H1 (cell line): Measurements from ENCODE around the gene MAP1LC3A.

Experiments used
- CEBPB ChIP-seq: IDR thresholded peaks from 2 replicates; pipeline ENCODE4 v1.6.1; 2012; ENCODE audit warnings: low read depth, low read length
- CHD2 ChIP-seq: IDR thresholded peaks from 2 replicates; pipeline ENCODE4 v1.6.1; 2012; ENCODE audit warnings: low read length, improper control_type of control experiment
- TAF1 ChIP-seq: IDR thresholded peaks from 2 replicates; pipeline ENCODE4 v1.6.1; 2011; ENCODE audit warnings: mild to moderate bottlenecking, low read depth, low read length
- YY1 ChIP-seq: IDR thresholded peaks from 2 replicates; pipeline ENCODE4 v1.6.1; 2011; ENCODE audit warnings: low read depth, mild to moderate bottlenecking, low read length
- TF ChIP-seq, protein P1 (sequence below): fragments of 300-600 bp; sonication (generic); IDR thresholded peaks from 2 replicates; pipeline ENCODE4 v1.7.1; 2012; ENCODE audit warnings: low read length, moderate library complexity, mild to moderate bottlenecking, inconsistent platforms; ENCODE audit not compliant: insufficient replicate concordance

DNA sequence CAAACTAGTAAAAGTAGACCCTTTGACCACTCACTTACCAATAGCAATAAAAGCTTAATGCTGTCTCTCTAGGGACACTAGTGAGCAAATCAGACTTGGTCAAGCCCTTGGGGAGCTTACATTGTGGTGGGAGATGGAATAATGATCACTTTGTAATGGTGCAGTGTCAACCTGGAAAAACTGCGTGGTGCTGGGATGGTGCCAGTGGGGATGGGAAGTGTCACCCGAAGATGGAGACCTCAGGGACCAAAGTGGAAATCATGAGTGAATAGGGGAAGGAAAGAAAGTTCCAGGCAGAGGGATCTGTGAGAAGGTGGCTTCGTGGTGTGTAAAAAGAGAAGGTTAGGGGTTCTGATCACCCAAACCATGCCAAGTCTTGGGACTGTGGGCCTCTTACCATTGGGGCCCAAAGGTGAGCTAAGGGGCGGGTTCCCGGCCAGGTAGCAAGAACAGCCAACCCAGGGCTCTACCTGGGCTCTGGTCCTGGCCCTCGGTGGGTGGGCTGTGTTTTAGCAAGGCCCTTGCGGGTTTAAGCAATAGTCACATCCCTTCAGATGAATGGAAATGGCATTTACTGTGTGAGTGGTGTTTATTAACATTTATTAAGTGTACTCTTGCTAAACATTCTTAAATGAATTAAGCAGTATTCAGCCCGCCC, 26.8 kb upstream of the MAP1LC3A start:
- TF ChIP-seq YY1 (no peak), TAF1 (no peak), CHD2 (no peak), CEBPB (no peak)
- TF ChIP-seq, protein P1, sequence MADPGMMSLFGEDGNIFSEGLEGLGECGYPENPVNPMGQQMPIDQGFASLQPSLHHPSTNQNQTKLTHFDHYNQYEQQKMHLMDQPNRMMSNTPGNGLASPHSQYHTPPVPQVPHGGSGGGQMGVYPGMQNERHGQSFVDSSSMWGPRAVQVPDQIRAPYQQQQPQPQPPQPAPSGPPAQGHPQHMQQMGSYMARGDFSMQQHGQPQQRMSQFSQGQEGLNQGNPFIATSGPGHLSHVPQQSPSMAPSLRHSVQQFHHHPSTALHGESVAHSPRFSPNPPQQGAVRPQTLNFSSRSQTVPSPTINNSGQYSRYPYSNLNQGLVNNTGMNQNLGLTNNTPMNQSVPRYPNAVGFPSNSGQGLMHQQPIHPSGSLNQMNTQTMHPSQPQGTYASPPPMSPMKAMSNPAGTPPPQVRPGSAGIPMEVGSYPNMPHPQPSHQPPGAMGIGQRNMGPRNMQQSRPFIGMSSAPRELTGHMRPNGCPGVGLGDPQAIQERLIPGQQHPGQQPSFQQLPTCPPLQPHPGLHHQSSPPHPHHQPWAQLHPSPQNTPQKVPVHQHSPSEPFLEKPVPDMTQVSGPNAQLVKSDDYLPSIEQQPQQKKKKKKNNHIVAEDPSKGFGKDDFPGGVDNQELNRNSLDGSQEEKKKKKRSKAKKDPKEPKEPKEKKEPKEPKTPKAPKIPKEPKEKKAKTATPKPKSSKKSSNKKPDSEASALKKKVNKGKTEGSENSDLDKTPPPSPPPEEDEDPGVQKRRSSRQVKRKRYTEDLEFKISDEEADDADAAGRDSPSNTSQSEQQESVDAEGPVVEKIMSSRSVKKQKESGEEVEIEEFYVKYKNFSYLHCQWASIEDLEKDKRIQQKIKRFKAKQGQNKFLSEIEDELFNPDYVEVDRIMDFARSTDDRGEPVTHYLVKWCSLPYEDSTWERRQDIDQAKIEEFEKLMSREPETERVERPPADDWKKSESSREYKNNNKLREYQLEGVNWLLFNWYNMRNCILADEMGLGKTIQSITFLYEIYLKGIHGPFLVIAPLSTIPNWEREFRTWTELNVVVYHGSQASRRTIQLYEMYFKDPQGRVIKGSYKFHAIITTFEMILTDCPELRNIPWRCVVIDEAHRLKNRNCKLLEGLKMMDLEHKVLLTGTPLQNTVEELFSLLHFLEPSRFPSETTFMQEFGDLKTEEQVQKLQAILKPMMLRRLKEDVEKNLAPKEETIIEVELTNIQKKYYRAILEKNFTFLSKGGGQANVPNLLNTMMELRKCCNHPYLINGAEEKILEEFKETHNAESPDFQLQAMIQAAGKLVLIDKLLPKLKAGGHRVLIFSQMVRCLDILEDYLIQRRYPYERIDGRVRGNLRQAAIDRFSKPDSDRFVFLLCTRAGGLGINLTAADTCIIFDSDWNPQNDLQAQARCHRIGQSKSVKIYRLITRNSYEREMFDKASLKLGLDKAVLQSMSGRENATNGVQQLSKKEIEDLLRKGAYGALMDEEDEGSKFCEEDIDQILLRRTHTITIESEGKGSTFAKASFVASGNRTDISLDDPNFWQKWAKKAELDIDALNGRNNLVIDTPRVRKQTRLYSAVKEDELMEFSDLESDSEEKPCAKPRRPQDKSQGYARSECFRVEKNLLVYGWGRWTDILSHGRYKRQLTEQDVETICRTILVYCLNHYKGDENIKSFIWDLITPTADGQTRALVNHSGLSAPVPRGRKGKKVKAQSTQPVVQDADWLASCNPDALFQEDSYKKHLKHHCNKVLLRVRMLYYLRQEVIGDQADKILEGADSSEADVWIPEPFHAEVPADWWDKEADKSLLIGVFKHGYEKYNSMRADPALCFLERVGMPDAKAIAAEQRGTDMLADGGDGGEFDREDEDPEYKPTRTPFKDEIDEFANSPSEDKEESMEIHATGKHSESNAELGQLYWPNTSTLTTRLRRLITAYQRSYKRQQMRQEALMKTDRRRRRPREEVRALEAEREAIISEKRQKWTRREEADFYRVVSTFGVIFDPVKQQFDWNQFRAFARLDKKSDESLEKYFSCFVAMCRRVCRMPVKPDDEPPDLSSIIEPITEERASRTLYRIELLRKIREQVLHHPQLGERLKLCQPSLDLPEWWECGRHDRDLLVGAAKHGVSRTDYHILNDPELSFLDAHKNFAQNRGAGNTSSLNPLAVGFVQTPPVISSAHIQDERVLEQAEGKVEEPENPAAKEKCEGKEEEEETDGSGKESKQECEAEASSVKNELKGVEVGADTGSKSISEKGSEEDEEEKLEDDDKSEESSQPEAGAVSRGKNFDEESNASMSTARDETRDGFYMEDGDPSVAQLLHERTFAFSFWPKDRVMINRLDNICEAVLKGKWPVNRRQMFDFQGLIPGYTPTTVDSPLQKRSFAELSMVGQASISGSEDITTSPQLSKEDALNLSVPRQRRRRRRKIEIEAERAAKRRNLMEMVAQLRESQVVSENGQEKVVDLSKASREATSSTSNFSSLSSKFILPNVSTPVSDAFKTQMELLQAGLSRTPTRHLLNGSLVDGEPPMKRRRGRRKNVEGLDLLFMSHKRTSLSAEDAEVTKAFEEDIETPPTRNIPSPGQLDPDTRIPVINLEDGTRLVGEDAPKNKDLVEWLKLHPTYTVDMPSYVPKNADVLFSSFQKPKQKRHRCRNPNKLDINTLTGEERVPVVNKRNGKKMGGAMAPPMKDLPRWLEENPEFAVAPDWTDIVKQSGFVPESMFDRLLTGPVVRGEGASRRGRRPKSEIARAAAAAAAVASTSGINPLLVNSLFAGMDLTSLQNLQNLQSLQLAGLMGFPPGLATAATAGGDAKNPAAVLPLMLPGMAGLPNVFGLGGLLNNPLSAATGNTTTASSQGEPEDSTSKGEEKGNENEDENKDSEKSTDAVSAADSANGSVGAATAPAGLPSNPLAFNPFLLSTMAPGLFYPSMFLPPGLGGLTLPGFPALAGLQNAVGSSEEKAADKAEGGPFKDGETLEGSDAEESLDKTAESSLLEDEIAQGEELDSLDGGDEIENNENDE: no peak
